Stimulated activated effector memory CD8-positive, alpha-beta T cell treated with anti-CD3 and anti-CD28 coated beads, Interleukin-12 subunit alpha, Interleukin-12 subunit beta, amount 100 ng/mL, for 72 hours (primary cell): ENCODE data around the gene LRRC32.
"Not testable (repeated sequence)": the region's sequence is repeated elsewhere in the genome, so short reads cannot be mapped to it uniquely, and the experiment has no call there.

ENCODE experiments used
- ATAC-seq: fragments of 150-1000 bp; cut with Tn5 transposase; 2 replicates; pipeline ENCODE4 v1.10.0; 2021
- DNase-seq, 2 donors: peaks; one replicate each; pipeline ENCODE4 v3.0.0; 2021 to 2022; ENCODE audit warnings: low spot score in 2 of 2
- H3K27ac Mint-ChIP-seq: one replicate; pipeline ENCODE4 v1.8.0; 2022; ENCODE audit warnings: mild to moderate bottlenecking, mixed read lengths
- H3K36me3 Mint-ChIP-seq: one replicate; pipeline ENCODE4 v1.8.0; 2022; ENCODE audit warnings: mild to moderate bottlenecking, mixed read lengths
- H3K4me1 Mint-ChIP-seq: one replicate; pipeline ENCODE4 v1.8.0; 2022; ENCODE audit warnings: mixed read lengths
- H3K4me3 Mint-ChIP-seq: one replicate; pipeline ENCODE4 v1.8.0; 2022; ENCODE audit warnings: mild to moderate bottlenecking, mixed read lengths
- H3K9me3 Mint-ChIP-seq: one replicate; pipeline ENCODE4 v1.8.0; 2022; ENCODE audit warnings: mixed read lengths

LRRC32 gene

DNA sequence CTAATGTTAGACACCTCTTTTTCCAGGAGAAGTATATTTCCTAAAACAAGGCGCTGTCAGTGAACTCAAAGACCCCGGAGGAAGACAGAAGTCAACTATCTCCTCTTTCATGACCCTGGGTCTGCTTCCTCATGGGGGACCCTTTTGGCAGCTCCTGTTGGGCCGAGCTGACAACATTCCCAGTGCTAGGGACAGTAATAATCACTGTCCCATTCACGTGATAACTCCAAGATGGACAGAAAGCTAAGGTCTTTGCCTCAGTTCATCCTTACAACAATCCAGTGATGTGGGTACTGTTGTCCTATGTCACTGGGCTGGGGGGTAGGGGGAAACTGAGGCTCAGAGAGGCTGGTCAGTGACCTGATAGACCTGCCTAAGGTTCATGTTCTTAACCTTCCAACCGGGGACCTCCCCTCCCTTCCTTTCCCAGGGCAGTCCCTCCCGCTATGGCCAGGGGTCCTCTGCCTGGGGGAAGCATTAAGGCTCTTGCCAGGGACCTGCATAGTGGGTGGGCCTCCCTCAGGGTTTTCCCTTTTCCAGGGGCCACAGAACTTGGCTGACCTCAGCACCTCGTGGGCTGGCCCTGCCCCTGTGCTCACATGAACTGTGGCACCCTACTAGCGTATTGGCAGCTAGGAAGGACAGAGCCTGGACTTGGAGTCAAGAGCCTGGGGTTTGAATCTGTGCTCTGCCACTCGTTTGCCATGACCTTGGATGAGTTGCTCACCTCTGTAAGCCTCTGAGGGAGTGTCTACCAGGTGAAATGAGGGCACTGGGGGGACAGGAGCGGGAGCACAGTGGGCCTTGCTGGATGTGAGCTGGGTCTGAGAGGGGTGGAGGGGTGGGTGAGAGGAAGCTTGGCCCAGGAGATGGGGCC, 53.6 kb downstream of the LRRC32 start:
- DNase-seq (no peak), ATAC-seq (no peak)
- Mint-ChIP-seq H3K4me1 (no peaks in the 10 kb centered on the region), H3K9me3 (no peaks in the 10 kb centered on the region), H3K36me3 (no peaks in the 10 kb centered on the region), H3K27ac (no peak overlapping the region), H3K4me3 (no peak overlapping the region)

GRCh38 chr11:76615950-76616349, 54.6 kb downstream of the LRRC32 start:
- no peaks in the 10 kb centered on the region for H3K4me1 Mint-ChIP-seq
- H3K4me3 Mint-ChIP-seq: no peak overlapping the region
- no peaks in the 10 kb centered on the region for H3K36me3 Mint-ChIP-seq
- no peaks in the 10 kb centered on the region for H3K9me3 Mint-ChIP-seq
- H3K27ac Mint-ChIP-seq: no peak overlapping the region
- DNase-seq: no peak
- no peak for ATAC-seq

GRCh38 chr11:76614471-76615179, 55.9 kb downstream of the LRRC32 start:
- Mint-ChIP-seq H3K4me3 (no peak overlapping the region), H3K9me3 (no peaks in the 10 kb centered on the region), H3K27ac (no peak overlapping the region), H3K36me3 (no peaks in the 10 kb centered on the region), H3K4me1 (no peaks in the 10 kb centered on the region)
- ATAC-seq: peak; percentile 25
- DNase-seq: no peak

GRCh38 chr11:76613901-76614300, 56.6 kb downstream of the LRRC32 start:
- Mint-ChIP-seq H3K4me3 (no peak overlapping the region), H3K9me3 (no peaks in the 10 kb centered on the region), H3K27ac (no peak overlapping the region), H3K36me3 (no peaks in the 10 kb centered on the region), H3K4me1 (no peaks in the 10 kb centered on the region)
- ATAC-seq (peak; percentile 4), DNase-seq (no peak)

DNA sequence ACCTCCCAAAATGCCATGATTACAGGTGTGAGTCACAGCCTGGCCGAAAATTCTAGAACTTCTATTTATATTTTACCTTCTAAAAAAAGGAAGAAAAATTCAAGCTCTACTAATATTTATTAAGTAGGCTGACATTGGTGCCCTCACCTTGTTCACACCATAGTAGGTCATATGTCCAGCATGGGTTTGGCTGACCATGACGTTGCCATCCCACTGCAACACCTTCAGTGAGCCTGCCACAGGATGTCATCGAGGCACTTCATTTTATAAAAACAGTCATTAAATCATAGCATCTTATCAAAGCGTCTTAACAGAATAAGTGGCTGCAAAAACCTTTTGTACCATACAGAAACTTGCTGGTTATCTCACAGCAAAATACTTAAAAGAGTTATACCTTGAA, 58.3 kb downstream of the LRRC32 start:
- Mint-ChIP-seq H3K4me1 (no peaks in the 10 kb centered on the region), H3K27ac (no peak overlapping the region), H3K4me3 (no peak overlapping the region), H3K9me3 (no peaks in the 10 kb centered on the region), H3K36me3 (no peaks in the 10 kb centered on the region)
- DNase-seq: no peak
- no peak for ATAC-seq

- Mint-ChIP-seq H3K27ac (no peak overlapping the region), H3K4me1 (no peaks in the 10 kb centered on the region), H3K9me3 (no peaks in the 10 kb centered on the region), H3K36me3 (no peaks in the 10 kb centered on the region), H3K4me3 (no peak overlapping the region)
- DNase-seq (no peak), ATAC-seq (no peak)
Measured at GRCh38 chr11:76610871-76611475, 59.6 kb downstream of the LRRC32 start.

- Mint-ChIP-seq H3K4me3 (no peak overlapping the region), H3K9me3 (no peaks in the 10 kb centered on the region), H3K27ac (no peak overlapping the region), H3K36me3 (no peaks in the 10 kb centered on the region), H3K4me1 (no peaks in the 10 kb centered on the region)
- DNase-seq (no peak), ATAC-seq (no peak)
Measured at GRCh38 chr11:76610371-76610770, 60.2 kb downstream of the LRRC32 start.

GRCh38 chr11:76609736-76610370, 60.7 kb downstream of the LRRC32 start:
- Mint-ChIP-seq H3K9me3 (no peaks in the 10 kb centered on the region), H3K4me1 (no peaks in the 10 kb centered on the region), H3K4me3 (no peak overlapping the region), H3K27ac (no peak overlapping the region), H3K36me3 (no peaks in the 10 kb centered on the region)
- DNase-seq: no peak
- no peak for ATAC-seq

DNA sequence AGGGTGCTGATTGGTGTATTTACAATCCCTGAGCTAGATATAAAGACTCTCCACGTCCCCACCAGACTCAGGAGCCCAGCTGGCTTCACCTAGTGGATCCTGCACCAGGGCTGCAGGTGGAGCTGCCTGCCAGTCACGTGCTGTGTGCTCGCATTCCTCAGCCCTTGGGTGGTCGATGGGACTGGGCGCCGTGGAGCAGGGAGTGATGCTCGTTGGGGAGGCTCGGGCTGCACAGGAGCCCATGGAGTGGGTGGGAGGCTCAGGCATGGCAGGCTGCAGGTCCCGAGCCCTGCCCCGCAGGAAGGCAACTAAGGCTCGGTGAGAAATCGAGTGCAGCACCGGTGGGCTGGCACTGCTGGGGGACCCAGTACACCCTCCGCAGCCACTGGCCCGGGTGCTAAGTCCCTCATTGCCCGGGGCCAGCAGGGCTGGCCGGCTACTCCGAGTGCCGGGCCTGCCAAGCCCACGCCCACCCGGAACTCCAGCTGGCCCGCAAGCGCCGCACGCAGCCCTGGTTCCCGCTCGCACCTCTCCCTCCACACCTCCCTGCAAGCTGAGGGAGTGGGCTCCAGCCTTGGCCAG, 61.6 kb downstream of the LRRC32 start:
- H3K27ac Mint-ChIP-seq, H3K4me3 Mint-ChIP-seq, H3K36me3 Mint-ChIP-seq, H3K9me3 Mint-ChIP-seq, DNase-seq, ATAC-seq, H3K4me1 Mint-ChIP-seq: not testable (repeated sequence)

GRCh38 chr11:76608228-76608627, 62.3 kb downstream of the LRRC32 start:
- not testable (repeated sequence) for H3K4me1 Mint-ChIP-seq, H3K27ac Mint-ChIP-seq, H3K4me3 Mint-ChIP-seq, DNase-seq, ATAC-seq, H3K9me3 Mint-ChIP-seq, H3K36me3 Mint-ChIP-seq
